NT2/D1 (cell line): ENCODE measurements around the gene STRIT1.
"Not testable (repeated sequence)": the region's sequence is repeated elsewhere in the genome, so short reads cannot be mapped to it uniquely, and the experiment has no call there.

Experiments used
- DNase-seq: peaks from one replicate; pipeline ENCODE4 v3.0.0-alpha.2; 2011; ENCODE audit warnings: low read depth, low spot score
- H3K27me3 ChIP-seq: 2 replicates; pipeline ENCODE4 v1.6.0; 2011; ENCODE audit warnings: mild to moderate bottlenecking; ENCODE audit not compliant: insufficient read length, insufficient read depth
- H3K36me3 ChIP-seq: 2 replicates; pipeline ENCODE4 v1.6.1; 2011; ENCODE audit warnings: mild to moderate bottlenecking, low read length, mixed read lengths; ENCODE audit not compliant: insufficient read depth, insufficient read length
- H3K4me1 ChIP-seq: 2 replicates; pipeline ENCODE4 v1.5.1; 2011; ENCODE audit not compliant: insufficient read depth, insufficient read length
- H3K4me3 ChIP-seq: 2 replicates; pipeline ENCODE4 v1.5.1; 2011; ENCODE audit warnings: low read depth; ENCODE audit not compliant: insufficient read length
- H3K9ac ChIP-seq: 2 replicates; pipeline ENCODE4 v1.6.0; 2011; ENCODE audit warnings: low read depth; ENCODE audit not compliant: insufficient read length
- H3K9me3 ChIP-seq: 2 replicates; pipeline ENCODE4 v1.5.1; 2011; ENCODE audit warnings: mild to moderate bottlenecking, low read length; ENCODE audit not compliant: insufficient read depth
- SUZ12 ChIP-seq: IDR thresholded peaks from 2 replicates; pipeline ENCODE4 v1.6.1; 2011; ENCODE audit not compliant: insufficient read length, insufficient read depth; ENCODE audit errors: extremely low read depth
- YY1 ChIP-seq: IDR thresholded peaks from 2 replicates; pipeline ENCODE4 v1.6.1; 2011; ENCODE audit not compliant: insufficient read length, insufficient read depth
- ZNF274 ChIP-seq: IDR thresholded peaks from 2 replicates; pipeline ENCODE4 v1.6.1; 2011; ENCODE audit warnings: mild to moderate bottlenecking, low read depth, low read length

The STRIT1 gene

GRCh38 chr3:155282385-155283091 is 10.9 kb downstream of the STRIT1 start:
- no peak for DNase-seq
- no peak overlapping the region for H3K4me3 ChIP-seq
- H3K9ac ChIP-seq: no peak overlapping the region

GRCh38 chr3:155281912-155282311 is 11.6 kb downstream of the STRIT1 start:
- Histone ChIP-seq H3K36me3 (no peaks in the 10 kb centered on the region), H3K9me3 (peaks cover 31% of the 10 kb centered on the region), H3K27me3 (no peaks in the 10 kb centered on the region), H3K9ac (no peak overlapping the region), H3K4me1 (no peaks in the 10 kb centered on the region), H3K4me3 (no peak overlapping the region)
- TF ChIP-seq SUZ12: no peak
- TF ChIP-seq ZNF274: no peak
- TF ChIP-seq YY1: no peak
- peak; percentile 38 for DNase-seq

More at GRCh38 chr3:155282385-155283091, 10.9 kb downstream of the STRIT1 start:
- peaks cover 31% of the 10 kb centered on the region for H3K9me3 ChIP-seq
- no peak for TF ChIP-seq ZNF274
- no peak for TF ChIP-seq SUZ12
- no peak for TF ChIP-seq YY1
- H3K36me3 ChIP-seq: no peaks in the 10 kb centered on the region
- H3K4me1 ChIP-seq: no peaks in the 10 kb centered on the region
- no peaks in the 10 kb centered on the region for H3K27me3 ChIP-seq

- H3K4me1 ChIP-seq, H3K36me3 ChIP-seq, H3K9ac ChIP-seq, DNase-seq, H3K4me3 ChIP-seq, H3K27me3 ChIP-seq: not testable (repeated sequence)
- H3K9me3 ChIP-seq: peaks cover 30% of the 10 kb centered on the region
Measured at GRCh38 chr3:155276089-155276488, 17.4 kb downstream of the STRIT1 start.

- DNase-seq: not testable (repeated sequence)
Measured at GRCh38 chr3:155275159-155275754, 18.2 kb downstream of the STRIT1 start.

GRCh38 chr3:155274435-155274834 is 19.0 kb downstream of the STRIT1 start:
- peaks cover 19% of the 10 kb centered on the region; the same call in 1 of the 2 replicates for H3K9me3 ChIP-seq

More at GRCh38 chr3:155275159-155275754, 18.2 kb downstream of the STRIT1 start:
- not testable (repeated sequence) for H3K27me3 ChIP-seq, H3K4me1 ChIP-seq, H3K9ac ChIP-seq, H3K4me3 ChIP-seq, H3K36me3 ChIP-seq
- H3K9me3 ChIP-seq: peaks cover 23% of the 10 kb centered on the region; the same call in 1 of the 2 replicates

GRCh38 chr3:155271343-155271613 is 22.2 kb downstream of the STRIT1 start:
- Histone ChIP-seq H3K9ac (no peak overlapping the region), H3K36me3 (no peaks in the 10 kb centered on the region), H3K27me3 (no peaks in the 10 kb centered on the region), H3K4me1 (no peaks in the 10 kb centered on the region), H3K9me3 (peaks cover 13% of the 10 kb centered on the region; the same call in 1 of the 2 replicates), H3K4me3 (no peak overlapping the region)
- DNase-seq: no peak
- TF ChIP-seq SUZ12 (no peak), YY1 (no peak), ZNF274 (no peak)

More at GRCh38 chr3:155274435-155274834, 19.0 kb downstream of the STRIT1 start:
- not testable (repeated sequence) for H3K27me3 ChIP-seq, H3K4me3 ChIP-seq, H3K4me1 ChIP-seq, DNase-seq, H3K9ac ChIP-seq, H3K36me3 ChIP-seq

GRCh38 chr3:155270485-155271342 is 22.8 kb downstream of the STRIT1 start:
- no peak overlapping the region for H3K4me3 ChIP-seq
- no peak overlapping the region for H3K9ac ChIP-seq

More at GRCh38 chr3:155270485-155271342, 22.8 kb downstream of the STRIT1 start:
- Histone ChIP-seq H3K4me1 (no peaks in the 10 kb centered on the region), H3K9me3 (peaks cover 13% of the 10 kb centered on the region; the same call in 1 of the 2 replicates), H3K36me3 (no peaks in the 10 kb centered on the region), H3K27me3 (no peaks in the 10 kb centered on the region)
- no peak for TF ChIP-seq SUZ12
- no peak for TF ChIP-seq YY1
- no peak for TF ChIP-seq ZNF274
- peak; percentile 30 for DNase-seq
